Right renal pelvis (tissue), 4 donors: ENCODE measurements around the gene TMC3. TPM values are rescaled to one million over a fixed set of nuclear protein-coding genes. Genes with fewer than 3 reads are reported as not detected.

Source experiments
- DNase-seq, 4 donors: peaks; one replicate each; pipeline ENCODE4 v3.0.0-alpha.2; 2013; ENCODE audit warnings: low read depth in 4 of 4, low spot score in 3 of 4, missing footprints in 1 of 4
- polyA plus RNA-seq, 4 donors: library from polyadenylated mRNA; unstranded; fragments of 120-200 nt; gene quantifications; one replicate each; pipeline ENCODE4 v1.2.1, GENCODE V29; 2013; ENCODE audit not compliant: insufficient read length in 4 of 4

Gene TMC3
- polyA plus RNA-seq, 4 donors, result 0.10 to 0.20 (median 0.13) TPM

GRCh38 chr15:81385721-81386076 lies 11.7 kb upstream of the TMC3 start:
- no peak for DNase-seq

GRCh38 chr15:81384891-81385720 lies 11.1 kb upstream of the TMC3 start:
- no peak for DNase-seq

GRCh38 chr15:81381720-81382119 lies 7.7 kb upstream of the TMC3 start:
- no peak for DNase-seq

GRCh38 chr15:81380668-81381067 lies 6.7 kb upstream of the TMC3 start:
- DNase-seq, result no peak

- no peak for DNase-seq
These were observed 6.2 kb upstream of the TMC3 start for GRCh38 chr15:81380203-81380602.

- DNase-seq, result no peak
These were observed 5.3 kb upstream of the TMC3 start for GRCh38 chr15:81379269-81379668.

GRCh38 chr15:81378443-81378842 lies 4.4 kb upstream of the TMC3 start:
- DNase-seq, result no peak

- DNase-seq, result no peak
These were observed 3.9 kb upstream of the TMC3 start for GRCh38 chr15:81377871-81378270.

GRCh38 chr15:81376231-81376630 lies 2.2 kb upstream of the TMC3 start:
- DNase-seq, result no peak

- no peak for DNase-seq
These were observed 1.4 kb upstream of the TMC3 start for GRCh38 chr15:81375461-81375860.

- no peak for DNase-seq
These were observed 837 bp downstream of the TMC3 start for GRCh38 chr15:81373176-81373575.

- no peak for DNase-seq
These were observed 1.4 kb downstream of the TMC3 start for GRCh38 chr15:81372575-81372974.

- no peak for DNase-seq
These were observed 10.1 kb downstream of the TMC3 start for GRCh38 chr15:81363718-81364500.

GRCh38 chr15:81363276-81363675 lies 10.7 kb downstream of the TMC3 start:
- no peak for DNase-seq

- DNase-seq, result no peak
These were observed 11.2 kb downstream of the TMC3 start for GRCh38 chr15:81362790-81363189.

- no peak for DNase-seq
These were observed 12.1 kb downstream of the TMC3 start for GRCh38 chr15:81361891-81362290.

GRCh38 chr15:81360491-81360890 lies 13.5 kb downstream of the TMC3 start:
- DNase-seq, result no peak

GRCh38 chr15:81358248-81358647 lies 15.8 kb downstream of the TMC3 start:
- no peak for DNase-seq

GRCh38 chr15:81357180-81357686 lies 16.8 kb downstream of the TMC3 start:
- no peak for DNase-seq

- no peak for DNase-seq
These were observed 17.8 kb downstream of the TMC3 start for GRCh38 chr15:81356252-81356651.

- DNase-seq, result no peak
These were observed 22.4 kb downstream of the TMC3 start for GRCh38 chr15:81351651-81352050.

- DNase-seq, result no peak
These were observed 24.7 kb downstream of the TMC3 start for GRCh38 chr15:81349271-81349670.
